Superior temporal gyrus (tissue), 1 donor: ENCODE measurements around the gene ZMYND8.

ENCODE experiments used
- DNase-seq: peaks from one replicate; pipeline ENCODE4 v3.0.0-alpha.2; 2016; ENCODE audit errors: extremely low spot score

ZMYND8 gene

GRCh38 chr20:47174456-47175243 lies 181.8 kb downstream of the ZMYND8 start:
- no peak for DNase-seq

- DNase-seq = no peak
These were observed 182.8 kb downstream of the ZMYND8 start for GRCh38 chr20:47173596-47174216.

- DNase-seq = no peak
These were observed 183.9 kb downstream of the ZMYND8 start for GRCh38 chr20:47172579-47172978.

- no peak for DNase-seq
These were observed 188.7 kb downstream of the ZMYND8 start for GRCh38 chr20:47167846-47168245.

GRCh38 chr20:47165376-47165865 lies 191.1 kb downstream of the ZMYND8 start:
- no peak for DNase-seq

- no peak for DNase-seq
These were observed 192.4 kb downstream of the ZMYND8 start for GRCh38 chr20:47164140-47164539.

GRCh38 chr20:47161411-47161810 lies 195.1 kb downstream of the ZMYND8 start:
- DNase-seq = no peak

- DNase-seq = no peak
These were observed 195.5 kb downstream of the ZMYND8 start for GRCh38 chr20:47160992-47161391.

GRCh38 chr20:47160240-47160639 lies 196.3 kb downstream of the ZMYND8 start:
- DNase-seq = no peak
